Raji (cell line): ENCODE measurements around the gene ECEL1.

Experiments used
- POLR2A ChIP-seq: IDR thresholded peaks from 2 replicates; pipeline ENCODE4 v1.6.1; 2011; ENCODE audit warnings: low read depth, low read length, control low read depth; ENCODE audit not compliant: insufficient read depth

Gene ECEL1

GRCh38 chr2:232448304-232448690 lies 39.3 kb downstream of the ECEL1 start:
- TF ChIP-seq POLR2A = no peak

- no peak for TF ChIP-seq POLR2A
Observed at GRCh38 chr2:232447638-232448303, 39.9 kb downstream of the ECEL1 start.

GRCh38 chr2:232447091-232447620 lies 40.5 kb downstream of the ECEL1 start:
- TF ChIP-seq POLR2A = no peak

GRCh38 chr2:232444409-232445148 lies 43.1 kb downstream of the ECEL1 start:
- TF ChIP-seq POLR2A = no peak

GRCh38 chr2:232441147-232441651 lies 46.4 kb downstream of the ECEL1 start:
- TF ChIP-seq POLR2A = no peak

GRCh38 chr2:232439758-232440135 lies 47.9 kb downstream of the ECEL1 start:
- TF ChIP-seq POLR2A = no peak

- TF ChIP-seq POLR2A = no peak
Observed at GRCh38 chr2:232438951-232439757, 48.5 kb downstream of the ECEL1 start.

GRCh38 chr2:232438091-232438490 lies 49.5 kb downstream of the ECEL1 start:
- TF ChIP-seq POLR2A = no peak

GRCh38 chr2:232437195-232437571 lies 50.5 kb downstream of the ECEL1 start:
- TF ChIP-seq POLR2A = no peak

GRCh38 chr2:232436381-232437194 lies 51.0 kb downstream of the ECEL1 start:
- no peak for TF ChIP-seq POLR2A

- no peak for TF ChIP-seq POLR2A
Observed at GRCh38 chr2:232435805-232436204, 51.8 kb downstream of the ECEL1 start.

GRCh38 chr2:232435375-232435648 lies 52.3 kb downstream of the ECEL1 start:
- no peak for TF ChIP-seq POLR2A

- no peak for TF ChIP-seq POLR2A
Observed at GRCh38 chr2:232434563-232435374, 52.9 kb downstream of the ECEL1 start.

- TF ChIP-seq POLR2A = no peak
Observed at GRCh38 chr2:232434091-232434490, 53.5 kb downstream of the ECEL1 start.
